ENCODE measurements around the gene ARHGAP15. TPM values are rescaled to one million over a fixed set of nuclear protein-coding genes. Genes with fewer than 3 reads are reported as not detected.

ARHGAP15 gene
- total RNA-seq, 2 experiments from 2014 or later: 72.1 to 98.4 TPM

GRCh38 chr2:143209570-143210445 is 80.6 kb downstream of the ARHGAP15 start:
- Histone ChIP-seq H3K9me3 (ENCODE audit: low read length) (no peaks in the 10 kb centered on the region), H3K4me3 (ENCODE audit: low read depth, low read length, poor library complexity, severe bottlenecking) (no peak overlapping the region), H3K36me3 (ENCODE audit: insufficient read depth, low read length) (peaks cover 45% of the 10 kb centered on the region), H3K4me2 (ENCODE audit: low read length) (no peak overlapping the region), H3K9me2 (ENCODE audit: insufficient read depth, low read length) (no peaks in the 10 kb centered on the region), H3K27ac (ENCODE audit: low read depth, low read length, poor library complexity, severe bottlenecking) (no peak overlapping the region), H4K20me1 (ENCODE audit: insufficient read depth, low read length) (no peaks in the 10 kb centered on the region), H2AFZ (ENCODE audit: low read length) (no peak overlapping the region), H3K79me2 (ENCODE audit: insufficient read depth, low read depth, low read length) (no peaks in the 10 kb centered on the region; the same call in 1 of the 2 replicates), H3K4me1 (ENCODE audit: insufficient read depth, low read length, poor library complexity, severe bottlenecking) (no peaks in the 10 kb centered on the region)
- no TSS peak for BruUV-seq (replicated peaks)
- CTCF ChIA-PET (ENCODE audit: unreplicated experiment): no interaction called here
- TF ChIP-seq EZH2phosphoT487 (IDR thresholded peaks at IDR 0.05; ENCODE audit: borderline replicate concordance, low read depth, low read length) (no peak), CTCF (conservative IDR thresholded peaks at IDR 0.05; ENCODE audit: low read length) (no peak)
- intact Hi-C loops (cut with micrococcal nuclease; ENCODE audit: unreplicated experiment): no loop called here
- POLR2A ChIA-PET: interaction anchor here (0.8 to 1.2 kb wide), 2 partner anchors 9 to 12 kb away, joined by 3 to 4 read pairs; no protein-coding TSS in a partner anchor
- DNase-seq (ENCODE audit: low spot score): no peak

DNA sequence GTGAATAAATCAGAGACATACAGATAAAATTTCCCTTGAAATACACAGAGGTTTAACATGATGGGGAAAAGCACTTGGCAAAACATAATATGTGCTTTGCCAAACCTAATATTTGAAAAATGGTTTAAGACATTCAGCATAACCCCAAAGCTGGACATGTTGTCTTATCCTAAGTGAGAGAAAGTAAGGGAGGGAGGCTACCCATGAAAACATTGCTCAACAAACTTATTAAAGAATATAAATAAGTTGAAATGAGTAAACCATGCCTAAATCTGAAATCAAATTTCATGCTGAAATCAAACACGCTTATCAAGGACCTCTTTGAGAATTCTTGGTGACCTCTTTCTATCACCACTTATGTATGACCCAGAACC is 81.2 kb downstream of the ARHGAP15 start:
- no peak overlapping the region for H2AFZ ChIP-seq (ENCODE audit: low read length)
- no peak overlapping the region for H3K4me3 ChIP-seq (ENCODE audit: low read depth, low read length, poor library complexity, severe bottlenecking)
- H3K27ac ChIP-seq (ENCODE audit: low read depth, low read length, poor library complexity, severe bottlenecking): no peak overlapping the region
- no peaks in the 10 kb centered on the region; the same call in 1 of the 2 replicates for H3K79me2 ChIP-seq (ENCODE audit: insufficient read depth, low read depth, low read length)
- intact Hi-C loops (cut with micrococcal nuclease; ENCODE audit: unreplicated experiment): no loop called here
- H3K4me2 ChIP-seq (ENCODE audit: low read length): no peak overlapping the region
- peaks cover 42% of the 10 kb centered on the region for H3K36me3 ChIP-seq (ENCODE audit: insufficient read depth, low read length)
- H4K20me1 ChIP-seq (ENCODE audit: insufficient read depth, low read length): no peaks in the 10 kb centered on the region
- POLR2A ChIA-PET: interaction anchor here (1.4 kb wide), 1 partner anchor 12 kb away, joined by 5 read pairs; no protein-coding TSS in a partner anchor
- no peaks in the 10 kb centered on the region for H3K9me2 ChIP-seq (ENCODE audit: insufficient read depth, low read length)
- DNase-seq (ENCODE audit: low spot score): no peak
- TF ChIP-seq EZH2phosphoT487 (IDR thresholded peaks at IDR 0.05; ENCODE audit: borderline replicate concordance, low read depth, low read length): no peak
- CTCF ChIA-PET (ENCODE audit: unreplicated experiment): no interaction called here
- H3K4me1 ChIP-seq (ENCODE audit: insufficient read depth, low read length, poor library complexity, severe bottlenecking): no peaks in the 10 kb centered on the region
- no TSS peak for BruUV-seq (replicated peaks)
- no peaks in the 10 kb centered on the region for H3K9me3 ChIP-seq (ENCODE audit: low read length)

- H4K20me1 ChIP-seq (ENCODE audit: insufficient read depth, low read length): no peaks in the 10 kb centered on the region
- H3K79me2 ChIP-seq (ENCODE audit: insufficient read depth, low read depth, low read length): no peaks in the 10 kb centered on the region
- no peak for DNase-seq (ENCODE audit: low spot score)
- no peaks in the 10 kb centered on the region for H3K4me1 ChIP-seq (ENCODE audit: insufficient read depth, low read length, poor library complexity, severe bottlenecking)
- H3K4me3 ChIP-seq (ENCODE audit: low read depth, low read length, poor library complexity, severe bottlenecking): no peak overlapping the region
- BruUV-seq (replicated peaks): no TSS peak
- H2AFZ ChIP-seq (ENCODE audit: low read length): no peak overlapping the region
- H3K4me2 ChIP-seq (ENCODE audit: low read length): no peak overlapping the region
- CTCF ChIA-PET (ENCODE audit: unreplicated experiment): no interaction called here
- POLR2A ChIA-PET: interaction anchor here (0.6 to 1.2 kb wide), 4 partner anchors 20 to 994 kb away, joined by 3 to 4 read pairs (median 3); no protein-coding TSS in a partner anchor
- peaks cover 31% of the 10 kb centered on the region; the same call in 1 of the 2 replicates for H3K36me3 ChIP-seq (ENCODE audit: insufficient read depth, low read length)
- intact Hi-C loops (cut with micrococcal nuclease; ENCODE audit: unreplicated experiment): no loop called here
- no peak overlapping the region for H3K27ac ChIP-seq (ENCODE audit: low read depth, low read length, poor library complexity, severe bottlenecking)
- no peaks in the 10 kb centered on the region for H3K9me2 ChIP-seq (ENCODE audit: insufficient read depth, low read length)
- no peak for TF ChIP-seq EZH2phosphoT487 (IDR thresholded peaks at IDR 0.05; ENCODE audit: borderline replicate concordance, low read depth, low read length)
- no peak for TF ChIP-seq CTCF (conservative IDR thresholded peaks at IDR 0.05; ENCODE audit: low read length)
- no peaks in the 10 kb centered on the region for H3K9me3 ChIP-seq (ENCODE audit: low read length)
These were observed 88.4 kb downstream of the ARHGAP15 start for GRCh38 chr2:143217512-143218115.

All from OCI-LY7 (cell line).